LNCaP clone FGC (cell line): ENCODE results near the gene USE1.
A peak's percentile ranks its signal among the peaks of the same experiment; 100 is the strongest.

ENCODE experiments used
- DNase-seq: peaks from one replicate; pipeline ENCODE4 v3.0.0-alpha.2; 2011; ENCODE audit warnings: low read depth
- H3K4me3 ChIP-seq: 2 replicates; pipeline ENCODE4 v1.5.1; 2011; ENCODE audit warnings: mild to moderate bottlenecking, low read depth, low read length, control low read depth
- CTCF ChIP-seq: IDR thresholded peaks from 2 replicates; pipeline ENCODE4 v1.5.1; 2012; ENCODE audit warnings: mild to moderate bottlenecking; ENCODE audit not compliant: control insufficient read depth, insufficient read depth; ENCODE audit errors: extremely low read depth

USE1 gene

GRCh38 chr19:17235971-17236777 lies 21.0 kb downstream of the USE1 start:
- TF ChIP-seq CTCF = no peak
- DNase-seq = no peak
- peak overlapping the region; percentile 58 for H3K4me3 ChIP-seq

- no peak for DNase-seq
Observed at GRCh38 chr19:17236811-17237543, 21.8 kb downstream of the USE1 start.

GRCh38 chr19:17237747-17238706 lies 22.9 kb downstream of the USE1 start:
- no peak for TF ChIP-seq CTCF
- H3K4me3 ChIP-seq = no peak overlapping the region
- no peak for DNase-seq

More at GRCh38 chr19:17236811-17237543, 21.8 kb downstream of the USE1 start:
- no peak for TF ChIP-seq CTCF
- H3K4me3 ChIP-seq = no peak overlapping the region

GRCh38 chr19:17240062-17240752 lies 25.1 kb downstream of the USE1 start:
- no peak for TF ChIP-seq CTCF
- peak; percentile 38 for DNase-seq
- peak overlapping the region; percentile 17 for H3K4me3 ChIP-seq

GRCh38 chr19:17240826-17241399 lies 25.8 kb downstream of the USE1 start:
- no peak for TF ChIP-seq CTCF
- no peak for DNase-seq
- H3K4me3 ChIP-seq = peak overlapping the region; percentile 17
